Central memory CD4-positive, alpha-beta T cell (primary cell): ENCODE measurements around the gene TDRD10.
"Not testable (repeated sequence)": the region's sequence is repeated elsewhere in the genome, so short reads cannot be mapped to it uniquely, and the experiment has no call there.

Experiments used
- DNase-seq: peaks from one replicate; pipeline ENCODE4 v3.0.0; 2022

The TDRD10 gene

DNA sequence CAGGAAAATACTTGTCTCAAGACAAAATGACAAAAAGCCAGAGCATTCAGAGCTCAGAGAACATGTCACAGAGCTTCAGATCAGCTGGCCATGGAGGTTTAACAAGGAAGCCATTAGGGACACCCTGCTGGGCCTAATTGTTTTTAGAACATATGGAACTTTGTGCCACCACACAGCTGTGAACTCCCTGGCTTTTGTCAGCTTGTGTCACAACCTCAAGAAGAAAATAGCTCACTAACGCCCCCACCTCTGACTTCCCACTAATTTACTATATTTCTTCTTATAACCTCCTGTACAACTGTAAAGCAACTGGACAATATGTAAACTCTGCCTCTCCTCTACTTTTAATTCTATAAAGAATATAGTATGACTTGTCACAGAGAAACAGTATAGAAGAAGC, 21.0 kb upstream of the TDRD10 start:
- DNase-seq, result no peak

DNA sequence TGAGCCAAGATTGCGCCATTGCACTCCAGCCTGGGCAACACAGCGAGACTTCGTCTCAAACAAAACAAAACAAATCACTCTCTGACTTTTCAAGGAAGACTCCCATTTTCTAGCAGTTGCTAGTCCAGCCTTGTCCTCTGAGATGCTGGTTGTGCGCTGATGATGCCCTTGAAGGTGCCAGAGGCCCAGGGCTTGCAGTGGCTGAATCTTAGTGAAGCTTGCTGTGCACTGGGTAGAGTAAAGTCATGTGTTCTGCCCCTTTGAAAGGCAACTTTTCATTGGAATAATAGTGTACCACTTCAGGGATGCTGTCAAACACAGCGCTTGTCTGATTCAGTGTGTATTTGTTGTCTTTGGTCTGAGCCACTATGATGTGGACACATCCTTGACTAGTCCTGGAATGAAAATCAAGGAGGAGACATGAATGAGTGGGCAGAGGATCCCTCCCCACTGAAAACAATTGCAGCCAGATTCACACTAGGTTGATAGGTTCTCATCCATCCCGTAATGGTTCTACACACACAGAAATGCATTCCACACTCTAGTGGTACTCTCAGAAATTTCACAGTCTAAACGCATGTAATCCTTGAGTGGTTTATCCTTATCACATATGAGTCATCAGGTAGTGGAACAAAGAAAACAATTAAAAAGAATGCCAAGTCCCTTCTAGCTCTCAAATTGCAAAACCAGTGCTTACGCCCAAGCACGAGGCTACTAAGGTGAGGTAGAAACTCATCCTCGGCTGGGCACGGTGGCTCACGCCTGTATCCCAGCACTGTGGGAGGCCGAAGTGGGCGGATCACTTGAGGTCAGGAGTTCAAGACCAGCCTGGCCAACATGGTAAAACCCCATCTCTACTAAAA, 17.8 kb upstream of the TDRD10 start:
- no peak for DNase-seq

DNA sequence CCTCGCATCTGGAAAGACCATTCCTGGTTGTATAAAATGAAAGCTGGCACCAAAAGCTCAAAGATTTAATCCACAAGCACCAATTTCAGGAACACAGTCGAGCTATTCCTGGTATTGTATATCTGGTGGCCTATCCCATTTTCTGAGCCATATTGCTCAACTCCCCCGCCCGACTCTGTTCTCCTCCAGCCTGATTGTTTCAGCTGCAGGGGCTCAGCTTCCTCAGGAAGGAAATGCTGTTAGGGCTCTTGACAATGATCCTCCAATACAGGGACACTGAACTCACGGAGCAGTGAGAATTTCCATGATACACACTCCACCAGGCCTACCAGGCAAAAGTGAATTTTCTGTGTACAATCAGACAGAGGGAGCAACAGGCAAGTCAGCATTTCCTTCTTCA, 16.9 kb upstream of the TDRD10 start:
- no peak for DNase-seq

DNA sequence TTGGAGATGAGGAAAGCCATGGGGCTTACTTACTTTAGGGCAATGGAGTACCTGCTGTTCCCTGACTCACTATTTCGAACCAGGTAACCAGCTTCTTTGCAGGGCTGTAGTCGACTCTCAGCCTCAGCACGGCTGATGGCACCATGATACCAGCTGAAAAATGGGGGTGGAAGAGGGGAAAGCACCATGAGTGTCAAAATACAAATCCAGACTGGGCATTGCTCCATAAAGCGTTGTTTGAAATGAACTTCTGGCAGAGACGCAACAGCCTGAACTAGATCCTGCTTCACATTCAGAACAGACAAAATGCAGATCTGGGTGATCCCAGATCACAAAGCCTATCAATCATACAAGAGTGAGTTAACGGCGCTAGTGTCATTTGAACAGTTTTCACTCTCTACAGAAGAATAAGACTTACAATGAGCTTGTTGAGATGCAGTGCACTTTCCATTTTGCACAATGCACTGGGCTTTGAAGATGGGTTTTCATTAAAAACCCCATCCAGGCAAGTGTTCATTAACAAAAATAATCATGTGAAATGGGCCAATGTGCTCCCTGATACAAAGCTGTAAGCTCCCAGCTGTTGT, 16.0 kb upstream of the TDRD10 start:
- DNase-seq, result no peak

DNA sequence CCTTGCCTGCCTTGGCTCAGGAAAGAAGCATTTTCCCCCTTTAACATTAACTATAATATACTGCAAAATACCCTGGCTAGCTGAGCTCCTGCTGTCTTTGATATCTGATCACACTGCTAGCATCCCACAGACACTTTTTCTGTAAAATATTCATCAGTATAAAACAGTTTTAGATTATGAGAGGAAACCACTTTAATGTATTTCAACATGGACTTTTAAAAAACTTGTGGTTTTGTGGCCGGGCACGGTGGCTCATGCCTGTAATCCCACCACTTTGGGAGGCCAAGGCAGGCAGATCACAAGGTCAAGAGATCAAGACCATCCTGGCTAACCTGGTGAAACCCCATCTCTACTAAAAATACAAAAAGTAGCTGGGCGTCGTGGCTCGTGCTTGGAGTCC, 15.3 kb upstream of the TDRD10 start:
- not testable (repeated sequence) for DNase-seq

DNA sequence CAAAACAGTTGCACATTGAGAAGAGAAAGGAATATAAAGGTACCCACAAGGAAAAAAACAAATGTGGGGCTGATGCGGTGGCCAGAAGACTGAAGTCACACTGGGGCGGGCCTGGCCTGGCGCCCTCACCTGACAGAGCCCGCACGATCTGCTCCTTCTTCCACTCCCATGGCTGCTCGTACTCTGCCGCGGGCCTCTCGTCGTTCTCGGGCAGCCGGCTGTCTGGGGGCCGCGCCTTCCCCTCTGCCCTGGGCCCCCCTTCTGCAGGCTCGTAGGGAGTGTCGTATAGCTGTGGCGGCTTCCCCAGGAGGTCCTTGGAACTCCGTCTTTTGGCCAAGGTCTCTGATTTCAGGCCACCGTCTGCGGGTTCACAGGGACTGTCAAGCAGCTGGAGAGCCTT, 13.1 kb upstream of the TDRD10 start:
- DNase-seq, result no peak

DNA sequence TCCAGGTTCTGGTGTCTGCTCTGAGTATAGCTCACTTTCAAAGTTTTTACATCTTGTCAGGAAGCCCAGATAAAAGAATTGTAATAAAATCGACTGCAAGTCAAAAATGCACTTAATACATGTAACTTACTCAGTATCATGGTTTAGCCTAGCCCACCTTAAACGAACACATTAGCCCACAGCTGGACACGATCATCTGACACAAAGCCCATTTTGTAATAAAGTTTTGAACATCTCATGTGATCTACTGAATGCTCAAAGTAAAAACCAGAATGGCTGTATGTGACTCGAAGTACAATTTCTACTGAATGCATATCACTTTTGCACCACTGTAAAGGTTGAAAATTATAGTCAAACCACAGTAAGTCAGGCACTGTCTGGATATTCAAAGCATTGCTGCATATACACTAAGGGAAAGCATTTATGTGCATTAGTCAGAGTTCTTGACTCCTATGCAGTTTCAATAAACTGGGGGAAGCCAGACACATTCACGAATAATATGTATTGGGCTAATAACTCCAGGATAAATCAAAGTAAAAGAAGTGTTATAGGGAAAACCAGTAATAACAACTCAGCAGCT, 12.2 kb upstream of the TDRD10 start:
- DNase-seq, result no peak

DNA sequence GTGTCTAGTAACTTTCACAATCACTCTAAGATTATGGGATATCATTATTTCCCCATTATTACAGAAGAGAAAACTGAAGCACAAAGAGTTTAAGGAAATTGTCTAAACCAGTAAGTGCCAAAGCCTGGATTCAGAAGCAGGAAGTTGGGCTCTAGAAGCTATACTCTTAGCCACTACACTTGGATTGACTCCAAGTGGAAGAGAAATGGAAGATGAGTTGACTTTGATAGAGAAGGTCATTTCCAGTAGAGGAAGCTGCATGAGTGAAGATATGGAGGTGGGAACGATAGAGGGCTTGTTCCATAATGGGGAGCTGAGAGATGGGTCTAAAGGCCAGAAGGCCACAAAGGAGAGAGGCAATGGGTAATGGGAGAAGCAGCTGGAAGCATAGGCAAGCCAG, 11.7 kb upstream of the TDRD10 start:
- no peak for DNase-seq

DNA sequence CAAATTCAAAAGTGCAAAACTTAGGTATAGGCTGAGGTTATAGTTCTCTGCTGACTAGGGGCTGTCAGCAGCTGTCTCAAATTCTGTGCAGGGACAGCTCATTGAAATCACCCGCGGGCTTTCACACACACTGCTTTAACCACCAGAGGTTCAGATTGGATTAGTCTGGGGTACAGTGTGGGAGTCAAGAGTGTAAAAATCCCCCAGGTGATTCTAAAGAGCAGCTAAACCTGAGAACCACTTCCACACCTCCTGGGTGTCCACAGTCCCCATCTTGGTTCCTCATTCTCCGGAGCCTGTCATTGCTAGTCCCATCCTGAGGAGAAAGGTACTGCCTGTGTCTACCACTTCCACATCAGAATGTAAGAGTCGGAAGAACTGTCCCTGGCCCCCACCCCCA, 9.9 kb upstream of the TDRD10 start:
- DNase-seq, result no peak

DNA sequence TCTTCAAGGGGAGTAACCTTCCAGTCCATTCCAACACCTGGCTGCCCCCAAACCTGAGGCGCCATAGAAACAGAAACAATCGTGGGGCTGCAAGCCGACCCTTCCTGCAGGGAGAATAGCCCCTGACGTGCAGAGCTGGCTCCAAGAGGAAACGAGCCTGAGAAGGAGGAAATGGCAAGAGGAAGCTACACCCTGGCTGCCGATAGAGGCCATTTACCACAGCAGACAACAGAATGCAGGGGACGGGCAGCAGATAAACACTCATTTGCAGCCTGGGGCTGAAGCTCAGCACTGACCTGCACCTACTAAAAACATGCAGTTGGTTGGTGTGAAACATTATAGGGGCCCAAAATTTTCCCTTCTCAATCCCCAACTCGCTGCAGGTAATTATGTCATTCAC, 8.7 kb upstream of the TDRD10 start:
- DNase-seq, result no peak

DNA sequence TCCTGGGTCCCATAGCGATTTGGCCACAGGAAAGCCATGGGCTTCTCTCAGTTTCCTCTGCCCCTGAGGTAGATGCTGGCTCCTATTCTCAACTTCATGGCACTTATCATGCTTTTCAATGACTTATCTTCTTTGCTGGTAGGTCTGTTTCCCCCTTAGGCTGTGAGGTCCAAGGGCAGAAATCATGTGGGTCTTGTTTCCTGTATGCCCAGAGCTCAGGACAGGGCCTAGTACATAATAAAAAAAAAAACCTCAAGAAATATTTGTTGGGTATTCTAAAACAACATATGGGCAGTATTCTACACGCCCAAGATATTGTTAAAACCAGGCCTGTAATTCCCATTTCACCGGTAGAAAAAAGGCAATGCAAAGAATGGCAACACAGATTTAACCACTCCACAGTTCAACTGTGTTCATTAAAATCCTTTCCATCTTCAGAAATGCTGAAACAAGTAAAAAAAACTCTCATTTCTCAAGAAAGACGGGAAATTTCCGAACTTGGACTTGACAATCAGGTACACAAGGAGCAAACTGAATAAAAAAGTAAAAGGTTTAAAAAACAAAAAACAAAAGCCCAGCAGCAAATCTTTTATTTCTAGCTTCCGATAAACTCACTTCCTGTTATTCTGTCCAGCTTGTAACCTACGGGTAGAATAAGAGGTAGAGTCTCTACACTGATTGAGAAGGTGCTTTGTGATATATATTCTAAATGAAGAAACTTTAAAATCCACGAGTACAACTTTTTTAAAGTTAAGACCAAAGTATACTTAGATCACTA, 6.3 kb upstream of the TDRD10 start:
- no peak for DNase-seq

DNA sequence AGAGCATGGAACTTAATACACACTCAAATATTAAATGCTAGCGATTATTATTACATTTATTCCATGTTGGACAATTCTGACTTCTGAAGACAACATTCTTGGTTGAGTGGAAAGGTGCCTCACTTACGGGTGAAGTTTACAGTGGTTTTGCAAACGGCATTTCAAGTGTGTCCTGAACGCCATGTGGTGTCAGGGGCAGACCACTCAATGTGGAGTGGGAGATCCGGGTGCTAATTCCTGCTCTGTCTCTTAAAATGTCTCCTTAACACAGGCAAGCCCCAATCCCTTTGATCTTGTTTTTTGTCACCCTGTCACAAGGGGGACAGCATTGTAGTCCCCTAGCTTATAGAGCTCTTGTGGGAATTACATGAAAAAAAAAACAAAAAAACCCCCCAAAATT, 5.6 kb upstream of the TDRD10 start:
- no peak for DNase-seq

DNA sequence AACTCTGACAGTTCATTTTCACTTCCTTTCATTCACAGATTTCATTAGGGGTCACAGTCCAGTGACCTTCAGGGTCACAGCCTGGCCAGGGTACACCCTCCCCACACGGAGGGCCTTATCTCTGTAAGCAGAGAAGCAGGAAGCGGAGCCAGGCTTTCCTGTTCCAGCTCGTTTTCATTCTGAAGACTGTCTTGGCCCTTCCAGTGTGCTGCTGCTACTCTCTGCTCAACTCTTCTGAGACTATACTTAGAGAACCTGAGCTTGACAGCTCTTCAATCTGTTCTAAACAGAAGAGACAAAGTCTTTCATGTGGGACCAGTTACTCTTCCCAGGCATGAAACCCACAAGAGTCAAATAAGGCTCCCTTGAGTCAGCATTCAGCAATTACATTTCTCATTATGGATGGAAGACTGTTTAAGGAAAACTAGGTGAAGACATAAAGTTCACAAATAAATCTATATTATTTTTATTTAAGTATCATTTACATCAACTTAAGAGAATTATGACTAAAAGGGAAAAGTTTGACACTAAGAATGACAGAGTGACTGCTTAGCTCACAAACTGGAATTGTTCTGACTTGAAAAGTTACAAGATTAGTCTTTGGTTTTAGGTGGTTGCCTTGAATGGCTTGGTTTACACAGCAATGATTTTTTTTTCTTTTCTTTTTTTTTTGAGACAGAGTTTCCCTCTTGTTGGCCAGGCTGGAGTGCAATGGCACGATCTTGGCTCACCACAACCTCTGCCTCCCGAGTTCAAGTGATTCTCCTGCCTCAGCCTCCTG, 4.8 kb upstream of the TDRD10 start:
- no peak for DNase-seq

DNA sequence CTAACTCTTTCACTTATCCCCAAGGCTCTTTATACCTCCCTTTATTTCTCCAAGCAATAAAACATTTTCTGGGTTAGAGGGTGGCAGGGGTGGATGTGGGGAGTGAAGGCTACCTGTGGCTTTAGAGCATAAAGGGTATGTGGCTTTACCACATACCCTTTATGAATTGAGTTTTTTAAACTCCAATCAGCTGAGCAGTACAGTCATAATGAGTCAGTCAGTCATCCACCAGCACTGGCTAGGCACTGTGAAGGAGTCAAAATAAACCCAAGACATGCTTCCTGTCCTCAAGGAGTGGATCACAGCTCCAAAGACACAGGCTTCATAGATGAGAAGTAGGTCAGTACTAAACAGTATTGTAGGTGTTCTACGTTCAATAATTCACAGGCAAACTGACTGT, 2.6 kb upstream of the TDRD10 start:
- DNase-seq, result no peak

DNA sequence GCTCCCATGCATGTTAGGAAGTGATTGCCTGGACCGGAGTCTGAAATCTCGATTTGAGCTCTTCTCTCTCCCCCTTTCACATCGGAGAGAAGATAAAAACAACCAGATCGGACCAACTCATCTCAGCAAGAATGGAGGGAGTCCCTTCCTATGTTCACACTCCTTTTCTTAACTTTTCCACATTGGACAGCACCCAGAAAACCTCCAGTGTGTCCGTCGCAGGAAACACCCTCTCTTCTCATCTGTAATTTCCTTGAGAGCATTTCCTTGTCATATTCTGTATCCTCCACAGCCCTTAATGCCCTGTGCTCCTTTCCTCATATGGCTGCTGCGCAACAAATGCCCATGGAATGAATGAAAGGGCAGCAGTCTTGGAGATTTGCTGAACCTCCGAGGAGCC, 1.5 kb upstream of the TDRD10 start:
- no peak for DNase-seq

DNA sequence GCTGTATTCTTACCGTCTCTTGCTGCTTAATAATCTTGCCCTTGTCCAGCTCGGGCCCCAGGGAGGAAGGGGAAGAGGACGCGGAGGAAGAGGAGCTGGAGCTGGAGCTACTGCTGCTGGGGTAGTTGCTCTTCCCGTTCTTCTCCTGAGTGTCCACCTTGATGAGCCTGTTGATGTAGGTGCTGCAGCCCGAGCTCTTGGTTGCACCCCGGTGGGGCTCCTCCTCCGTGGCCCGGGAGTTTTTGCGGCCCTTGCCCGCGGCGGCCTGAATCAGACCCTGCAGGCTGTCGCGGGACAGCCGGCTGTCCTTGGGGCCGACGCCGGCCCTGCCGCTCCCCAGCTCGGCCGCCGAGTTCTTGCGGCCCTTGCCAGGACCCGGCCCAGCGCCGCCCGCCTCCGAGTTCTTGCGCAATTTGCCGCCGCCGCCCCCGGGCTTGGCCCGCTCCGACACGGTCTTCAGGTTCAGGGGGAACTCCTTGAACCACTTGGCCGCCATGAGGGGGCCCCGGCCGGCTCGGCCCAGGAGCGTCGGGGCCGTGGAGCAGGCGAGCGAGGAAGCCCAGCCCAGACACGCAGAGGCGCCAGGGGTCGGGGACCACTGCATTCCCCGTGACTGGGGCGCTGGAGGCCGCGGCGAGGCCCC, 475 bp upstream of the TDRD10 start:
- DNase-seq, result no peak

DNA sequence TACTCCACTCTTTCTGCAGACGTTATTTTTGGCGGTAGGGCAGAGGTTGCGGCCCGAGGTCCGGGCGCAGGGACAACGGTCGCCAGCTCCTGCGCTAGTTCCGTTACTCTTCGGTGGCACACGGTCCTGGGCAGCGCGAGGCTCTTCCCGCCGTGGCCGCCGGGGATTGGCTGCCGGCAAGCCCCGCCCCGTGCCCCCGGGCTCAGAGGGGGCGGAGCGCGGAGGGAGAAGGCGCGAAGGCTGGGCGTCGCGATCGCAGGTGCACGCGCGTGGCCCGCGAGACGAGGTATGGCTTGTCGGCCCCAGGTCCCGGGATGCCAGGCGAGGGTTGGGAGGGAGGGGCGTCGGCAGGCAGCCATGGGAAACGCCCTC, 711 bp downstream of the TDRD10 start:
- DNase-seq, result no peak

DNA sequence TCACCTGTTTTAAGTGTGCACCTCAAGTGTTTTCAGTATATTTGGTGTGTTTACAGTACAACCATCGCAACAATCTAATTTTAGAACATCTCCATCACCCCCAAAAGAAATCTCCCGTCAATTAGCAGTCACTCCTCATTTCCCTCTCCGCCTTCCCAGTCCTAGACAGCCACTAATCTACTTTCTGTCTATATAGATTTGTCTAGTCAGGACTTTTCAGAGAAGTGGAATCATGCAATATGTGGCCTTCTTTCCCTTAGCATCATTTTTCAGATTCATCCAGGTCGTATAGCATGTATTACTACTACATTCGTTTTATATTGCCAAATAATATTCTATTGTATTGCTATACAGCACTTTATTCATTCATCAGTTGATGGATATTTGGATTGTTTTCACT, 1.9 kb downstream of the TDRD10 start:
- no peak for DNase-seq

DNA sequence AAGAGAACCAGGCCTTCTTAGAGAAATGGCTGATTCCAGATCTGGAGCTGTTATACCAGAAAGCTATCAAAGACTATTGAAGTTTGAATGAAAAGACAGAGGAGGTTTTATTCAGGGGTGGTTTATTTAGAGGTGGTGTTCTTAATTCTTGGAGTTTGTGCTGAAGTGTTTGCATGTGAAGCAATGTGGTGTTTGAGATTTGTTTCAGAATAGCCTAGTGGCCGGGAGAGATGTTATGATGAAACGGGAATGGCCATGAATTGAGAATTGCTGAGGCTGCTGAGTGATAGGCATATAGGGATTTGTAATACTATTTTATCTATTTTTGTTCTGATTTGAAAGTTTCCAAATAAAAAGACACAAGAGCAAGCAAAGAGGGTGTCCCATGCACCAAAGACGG, 10.7 kb downstream of the TDRD10 start:
- no peak for DNase-seq

DNA sequence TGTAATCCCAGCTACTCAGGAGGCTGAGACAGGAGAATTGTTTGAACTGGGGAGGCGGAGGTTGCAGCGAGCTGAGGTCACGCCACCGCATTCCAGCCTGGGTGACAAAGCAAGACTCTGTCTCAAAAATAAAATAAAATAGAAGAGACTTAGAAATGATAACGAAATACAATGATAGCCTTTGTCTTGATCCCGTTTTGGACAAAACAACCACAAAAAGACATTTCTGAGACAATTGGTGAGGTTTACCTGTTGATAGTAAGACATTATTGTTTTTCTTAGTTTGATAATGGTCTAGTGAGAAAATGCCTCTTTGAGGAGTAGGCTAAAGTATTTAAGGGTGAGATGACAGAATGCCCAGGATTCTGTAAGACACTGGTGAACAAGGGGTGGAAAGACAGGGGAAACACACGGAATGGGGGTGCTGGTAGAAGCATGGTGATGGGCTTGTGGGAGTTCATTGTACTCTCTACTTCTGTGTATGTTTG, 12.1 kb downstream of the TDRD10 start:
- no peak for DNase-seq

DNA sequence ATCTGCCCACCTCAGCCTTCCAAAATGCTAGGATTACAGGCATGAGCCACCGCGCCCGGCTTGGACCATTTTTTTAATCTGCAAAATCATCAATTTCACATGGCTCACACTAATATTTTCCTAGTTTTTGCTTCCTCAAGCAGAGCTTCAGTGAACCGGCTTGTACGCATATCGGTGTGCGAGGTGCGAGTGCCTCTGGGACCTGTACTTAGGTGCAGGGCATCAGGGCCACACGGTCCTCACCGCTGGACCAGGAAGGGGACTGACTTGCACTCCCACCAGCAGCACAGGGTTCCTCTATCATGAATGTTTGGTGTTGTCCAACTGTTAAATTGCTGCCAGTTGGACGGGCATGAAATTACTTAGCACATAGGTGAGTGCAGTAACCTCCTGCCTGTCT, 15.6 kb downstream of the TDRD10 start:
- no peak for DNase-seq

DNA sequence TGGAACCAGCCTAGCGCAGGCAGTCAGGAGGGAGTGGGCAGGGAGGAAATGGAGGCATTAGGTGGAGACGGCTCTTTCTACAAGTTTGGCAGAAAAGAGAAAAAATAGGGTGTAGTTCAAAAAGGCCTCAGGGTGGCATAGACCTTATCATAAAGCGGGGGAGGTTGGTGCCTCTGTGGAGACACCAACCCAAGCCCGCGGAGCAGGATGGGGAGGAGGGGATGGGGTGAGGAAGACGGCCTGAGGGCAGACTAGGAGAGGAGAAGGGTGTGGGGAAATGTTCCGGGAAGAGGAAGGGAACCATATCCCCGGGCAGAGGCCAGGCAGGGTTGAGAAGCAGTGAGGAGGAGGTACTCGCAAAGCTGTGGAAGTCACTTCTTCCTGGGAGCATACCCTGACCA, 17.6 kb downstream of the TDRD10 start:
- DNase-seq, result no peak
